Sigmoid colon (tissue), 4 donors: ENCODE measurements around the gene CEACAM4.
A peak's percentile ranks its signal among the peaks of the same experiment; 100 is the strongest.

Experiments used
- POLR2A ChIP-seq, 2 donors: fragments of 450-650 bp; IDR thresholded peaks; one replicate each; pipeline ENCODE4 v1.6.1; 2016; ENCODE audit warnings: antibody characterized with exemption in 2 of 2, mild to moderate bottlenecking in 2 of 2, moderate library complexity in 2 of 2
- POLR2AphosphoS5 ChIP-seq, 4 donors: sonication (generic); formaldehyde crosslinking; IDR thresholded peaks; one replicate each; pipeline ENCODE4 v1.6.1; 2017; ENCODE audit warnings: antibody characterized with exemption in 4 of 4
- TF ChIP-seq, protein P1 (sequence below), 4 experiments: fragments of 450-650 bp in 3 of 4; fragments of 200-600 bp in 1 of 4; IDR thresholded peaks; one replicate each; pipeline ENCODE4 v1.5.1; 2016 to 2019; ENCODE audit warnings: antibody characterized with exemption in 4 of 4, mild to moderate bottlenecking in 3 of 4, moderate library complexity in 2 of 4

DNA sequence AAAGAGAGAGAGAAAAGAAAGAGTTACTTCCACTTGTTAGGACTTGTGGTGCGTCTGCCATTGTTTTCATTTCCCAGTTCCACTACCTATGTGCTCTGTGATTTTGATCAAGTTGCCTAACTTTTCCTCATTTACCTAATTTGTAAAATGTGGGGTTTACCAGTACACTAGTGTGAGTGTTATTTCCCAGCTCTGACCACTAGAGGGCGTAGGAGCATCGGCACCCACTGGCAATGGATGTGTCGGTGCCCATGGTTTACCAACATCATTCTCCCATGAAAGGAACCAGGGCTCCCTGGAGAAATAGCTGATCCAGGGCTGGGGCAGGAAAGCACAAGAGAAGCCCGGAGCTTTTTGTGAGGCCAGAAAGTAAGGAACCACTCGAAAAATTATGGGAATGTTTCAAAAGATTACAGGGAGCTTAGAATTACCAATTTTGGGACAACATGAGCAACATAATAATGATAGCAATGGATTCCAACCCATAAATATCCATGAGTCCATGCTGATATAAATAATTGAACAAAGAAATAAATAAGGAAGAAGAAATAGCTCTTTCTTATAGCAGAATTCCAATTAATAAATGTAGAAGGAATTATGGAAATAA is 15.1 kb upstream of the CEACAM4 start:
- TF ChIP-seq, protein P1, sequence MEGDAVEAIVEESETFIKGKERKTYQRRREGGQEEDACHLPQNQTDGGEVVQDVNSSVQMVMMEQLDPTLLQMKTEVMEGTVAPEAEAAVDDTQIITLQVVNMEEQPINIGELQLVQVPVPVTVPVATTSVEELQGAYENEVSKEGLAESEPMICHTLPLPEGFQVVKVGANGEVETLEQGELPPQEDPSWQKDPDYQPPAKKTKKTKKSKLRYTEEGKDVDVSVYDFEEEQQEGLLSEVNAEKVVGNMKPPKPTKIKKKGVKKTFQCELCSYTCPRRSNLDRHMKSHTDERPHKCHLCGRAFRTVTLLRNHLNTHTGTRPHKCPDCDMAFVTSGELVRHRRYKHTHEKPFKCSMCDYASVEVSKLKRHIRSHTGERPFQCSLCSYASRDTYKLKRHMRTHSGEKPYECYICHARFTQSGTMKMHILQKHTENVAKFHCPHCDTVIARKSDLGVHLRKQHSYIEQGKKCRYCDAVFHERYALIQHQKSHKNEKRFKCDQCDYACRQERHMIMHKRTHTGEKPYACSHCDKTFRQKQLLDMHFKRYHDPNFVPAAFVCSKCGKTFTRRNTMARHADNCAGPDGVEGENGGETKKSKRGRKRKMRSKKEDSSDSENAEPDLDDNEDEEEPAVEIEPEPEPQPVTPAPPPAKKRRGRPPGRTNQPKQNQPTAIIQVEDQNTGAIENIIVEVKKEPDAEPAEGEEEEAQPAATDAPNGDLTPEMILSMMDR (IDR thresholded peaks at IDR 0.05), result peak; percentile 37 to 83 (median 70)
- TF ChIP-seq POLR2A (IDR thresholded peaks at IDR 0.05) (no peak), POLR2AphosphoS5 (IDR thresholded peaks at IDR 0.05) (no peak)
